Activated naive CD8-positive, alpha-beta T cell treated with anti-CD3 and anti-CD28 coated beads for 36 hours (primary cell): ENCODE results near the gene CASZ1. TPM values are rescaled to one million over a fixed set of nuclear protein-coding genes. Genes with fewer than 3 reads are reported as not detected.

Experiments used
- DNase-seq: peaks from one replicate; pipeline ENCODE4 v3.0.0; 2021
- H3K27ac Mint-ChIP-seq: one replicate; pipeline ENCODE4 v1.8.0; 2022; ENCODE audit warnings: mild to moderate bottlenecking, moderate library complexity, mixed read lengths
- H3K27me3 Mint-ChIP-seq: one replicate; pipeline ENCODE4 v1.8.0; 2022; ENCODE audit warnings: mild to moderate bottlenecking, mixed read lengths
- H3K36me3 Mint-ChIP-seq: one replicate; pipeline ENCODE4 v1.8.0; 2021; ENCODE audit warnings: mild to moderate bottlenecking, mixed read lengths
- H3K4me1 Mint-ChIP-seq: one replicate; pipeline ENCODE4 v1.8.0; 2021; ENCODE audit warnings: mixed read lengths
- H3K4me3 Mint-ChIP-seq: one replicate; pipeline ENCODE4 v1.8.0; 2022; ENCODE audit warnings: mild to moderate bottlenecking, moderate library complexity, mixed read lengths
- H3K9me3 Mint-ChIP-seq: one replicate; pipeline ENCODE4 v1.8.0; 2022; ENCODE audit warnings: mixed read lengths
- total RNA-seq, 2 experiments: library from RNA; stranded (reverse); gene quantifications; one replicate each; pipeline ENCODE4 v1.2.3, GENCODE V29; 2021

Gene CASZ1
- total RNA-seq, 2 experiments from 2014 or later = 2.2 to 2.3 TPM

GRCh38 chr1:10682449-10683309 is 113.8 kb downstream of the CASZ1 start:
- Mint-ChIP-seq H3K4me3 (no peak overlapping the region), H3K4me1 (peaks cover 3% of the 10 kb centered on the region), H3K9me3 (no peaks in the 10 kb centered on the region), H3K36me3 (no peaks in the 10 kb centered on the region), H3K27me3 (no peaks in the 10 kb centered on the region), H3K27ac (no peak overlapping the region)
- no peak for DNase-seq

- peaks cover 6% of the 10 kb centered on the region for H3K4me1 Mint-ChIP-seq
- H3K9me3 Mint-ChIP-seq = no peaks in the 10 kb centered on the region
- DNase-seq = no peak
- no peaks in the 10 kb centered on the region for H3K27me3 Mint-ChIP-seq
- no peaks in the 10 kb centered on the region for H3K36me3 Mint-ChIP-seq
- no peak overlapping the region for H3K4me3 Mint-ChIP-seq
- no peak overlapping the region for H3K27ac Mint-ChIP-seq
These were observed 114.4 kb downstream of the CASZ1 start for GRCh38 chr1:10682108-10682445.

GRCh38 chr1:10681296-10682107 is 114.9 kb downstream of the CASZ1 start:
- no peaks in the 10 kb centered on the region for H3K27me3 Mint-ChIP-seq
- no peak for DNase-seq
- H3K27ac Mint-ChIP-seq = no peak overlapping the region
- no peaks in the 10 kb centered on the region for H3K36me3 Mint-ChIP-seq
- H3K4me1 Mint-ChIP-seq = peaks cover 6% of the 10 kb centered on the region
- no peaks in the 10 kb centered on the region for H3K9me3 Mint-ChIP-seq
- no peak overlapping the region for H3K4me3 Mint-ChIP-seq

GRCh38 chr1:10680487-10680886 is 116.0 kb downstream of the CASZ1 start:
- peaks cover 6% of the 10 kb centered on the region for H3K4me1 Mint-ChIP-seq
- DNase-seq = no peak
- no peaks in the 10 kb centered on the region for H3K9me3 Mint-ChIP-seq
- no peaks in the 10 kb centered on the region for H3K36me3 Mint-ChIP-seq
- H3K4me3 Mint-ChIP-seq = no peak overlapping the region
- H3K27ac Mint-ChIP-seq = no peak overlapping the region
- H3K27me3 Mint-ChIP-seq = no peaks in the 10 kb centered on the region

- H3K36me3 Mint-ChIP-seq = no peaks in the 10 kb centered on the region
- no peaks in the 10 kb centered on the region for H3K27me3 Mint-ChIP-seq
- peaks cover 5% of the 10 kb centered on the region for H3K4me1 Mint-ChIP-seq
- DNase-seq = peak; percentile 18
- no peak overlapping the region for H3K4me3 Mint-ChIP-seq
- H3K9me3 Mint-ChIP-seq = no peaks in the 10 kb centered on the region
- H3K27ac Mint-ChIP-seq = no peak overlapping the region
These were observed 116.8 kb downstream of the CASZ1 start for GRCh38 chr1:10679496-10680220.

- Mint-ChIP-seq H3K36me3 (no peaks in the 10 kb centered on the region), H3K4me1 (peaks cover 4% of the 10 kb centered on the region), H3K9me3 (no peaks in the 10 kb centered on the region), H3K27me3 (no peaks in the 10 kb centered on the region), H3K27ac (no peak overlapping the region), H3K4me3 (no peak overlapping the region)
- no peak for DNase-seq
These were observed 117.6 kb downstream of the CASZ1 start for GRCh38 chr1:10678852-10679251.

- no peaks in the 10 kb centered on the region for H3K9me3 Mint-ChIP-seq
These were observed 118.0 kb downstream of the CASZ1 start for GRCh38 chr1:10678402-10678801.

GRCh38 chr1:10677491-10678391 is 118.7 kb downstream of the CASZ1 start:
- Mint-ChIP-seq H3K36me3 (no peaks in the 10 kb centered on the region), H3K9me3 (no peaks in the 10 kb centered on the region), H3K27me3 (no peaks in the 10 kb centered on the region), H3K4me1 (peaks cover 4% of the 10 kb centered on the region), H3K4me3 (no peak overlapping the region), H3K27ac (no peak overlapping the region)
- no peak for DNase-seq

More at GRCh38 chr1:10678402-10678801, 118.0 kb downstream of the CASZ1 start:
- no peak overlapping the region for H3K4me3 Mint-ChIP-seq
- peaks cover 4% of the 10 kb centered on the region for H3K4me1 Mint-ChIP-seq
- H3K36me3 Mint-ChIP-seq = no peaks in the 10 kb centered on the region
- no peak overlapping the region for H3K27ac Mint-ChIP-seq
- DNase-seq = no peak
- no peaks in the 10 kb centered on the region for H3K27me3 Mint-ChIP-seq

GRCh38 chr1:10676963-10677362 is 119.5 kb downstream of the CASZ1 start:
- DNase-seq = no peak
- no peaks in the 10 kb centered on the region for H3K27me3 Mint-ChIP-seq
- H3K4me1 Mint-ChIP-seq = peaks cover 4% of the 10 kb centered on the region
- no peak overlapping the region for H3K27ac Mint-ChIP-seq
- no peak overlapping the region for H3K4me3 Mint-ChIP-seq
- no peaks in the 10 kb centered on the region for H3K9me3 Mint-ChIP-seq
- no peaks in the 10 kb centered on the region for H3K36me3 Mint-ChIP-seq

GRCh38 chr1:10675813-10676212 is 120.6 kb downstream of the CASZ1 start:
- Mint-ChIP-seq H3K27me3 (no peaks in the 10 kb centered on the region), H3K9me3 (no peaks in the 10 kb centered on the region), H3K4me3 (no peak overlapping the region), H3K4me1 (peaks cover 2% of the 10 kb centered on the region), H3K36me3 (no peaks in the 10 kb centered on the region), H3K27ac (no peak overlapping the region)
- DNase-seq = no peak

GRCh38 chr1:10674700-10675609 is 121.5 kb downstream of the CASZ1 start:
- Mint-ChIP-seq H3K9me3 (no peaks in the 10 kb centered on the region), H3K36me3 (no peaks in the 10 kb centered on the region), H3K4me1 (peaks cover 4% of the 10 kb centered on the region), H3K27ac (no peak overlapping the region), H3K27me3 (no peaks in the 10 kb centered on the region), H3K4me3 (no peak overlapping the region)
- no peak for DNase-seq

GRCh38 chr1:10674222-10674621 is 122.2 kb downstream of the CASZ1 start:
- DNase-seq = no peak
- H3K9me3 Mint-ChIP-seq = no peaks in the 10 kb centered on the region
- no peaks in the 10 kb centered on the region for H3K27me3 Mint-ChIP-seq
- no peak overlapping the region for H3K27ac Mint-ChIP-seq
- H3K36me3 Mint-ChIP-seq = no peaks in the 10 kb centered on the region
- H3K4me1 Mint-ChIP-seq = peaks cover 4% of the 10 kb centered on the region
- H3K4me3 Mint-ChIP-seq = no peak overlapping the region

GRCh38 chr1:10673109-10673711 is 123.2 kb downstream of the CASZ1 start:
- Mint-ChIP-seq H3K4me1 (peaks cover 4% of the 10 kb centered on the region), H3K27ac (no peak overlapping the region), H3K27me3 (no peaks in the 10 kb centered on the region), H3K36me3 (no peaks in the 10 kb centered on the region), H3K4me3 (no peak overlapping the region), H3K9me3 (no peaks in the 10 kb centered on the region)
- DNase-seq = no peak
